ENCODE measurements around the gene APBB2.

Gene APBB2

GRCh38 chr4:41216294-41217019 lies 2.1 kb upstream of the APBB2 start:
- DNase-seq, result peak in 54 of 58 donors; percentile 11 to 91 (median 44)

GRCh38 chr4:41215969-41216293 lies 1.6 kb upstream of the APBB2 start:
- no peak for DNase-seq

- DNase-seq, result peak in 3 of 58 donors; percentile 30 to 46 (median 40)
Measured at GRCh38 chr4:41215155-41215554, 813 bp upstream of the APBB2 start.

- DNase-seq, result no peak
Measured at GRCh38 chr4:41214825-41215146, 444 bp upstream of the APBB2 start.

GRCh38 chr4:41213625-41214135 lies 662 bp downstream of the APBB2 start:
- peak in 20 of 58 donors; percentile 7 to 65 (median 42) for DNase-seq

- peak in 31 of 58 donors; percentile 2 to 55 (median 22) for DNase-seq
Measured at GRCh38 chr4:41212616-41213203, 1.6 kb downstream of the APBB2 start.

GRCh38 chr4:41211951-41212615 lies 2.3 kb downstream of the APBB2 start:
- no peak for DNase-seq

GRCh38 chr4:41209901-41210300 lies 4.4 kb downstream of the APBB2 start:
- DNase-seq, result no peak

GRCh38 chr4:41209187-41209586 lies 5.2 kb downstream of the APBB2 start:
- peak in 1 of 58 donors; percentile 26 for DNase-seq

GRCh38 chr4:41207291-41207831 lies 7.0 kb downstream of the APBB2 start:
- no peak for DNase-seq

GRCh38 chr4:41205854-41206460 lies 8.4 kb downstream of the APBB2 start:
- no peak for DNase-seq

- DNase-seq, result no peak
Measured at GRCh38 chr4:41205130-41205529, 9.2 kb downstream of the APBB2 start.

GRCh38 chr4:41204400-41204978 lies 9.9 kb downstream of the APBB2 start:
- DNase-seq, result peak in 1 of 58 donors; percentile 49

GRCh38 chr4:41203841-41204240 lies 10.5 kb downstream of the APBB2 start:
- no peak for DNase-seq

- DNase-seq, result no peak
Measured at GRCh38 chr4:41202820-41203568, 11.3 kb downstream of the APBB2 start.

GRCh38 chr4:41202356-41202755 lies 12.0 kb downstream of the APBB2 start:
- no peak for DNase-seq

GRCh38 chr4:41200486-41201017 lies 13.8 kb downstream of the APBB2 start:
- no peak for DNase-seq

GRCh38 chr4:41199788-41200187 lies 14.6 kb downstream of the APBB2 start:
- no peak for DNase-seq

- DNase-seq, result no peak
Measured at GRCh38 chr4:41197996-41198395, 16.3 kb downstream of the APBB2 start.

GRCh38 chr4:41197495-41197894 lies 16.8 kb downstream of the APBB2 start:
- DNase-seq, result no peak

Data from anterior cingulate cortex (tissue), 58 donors.